HG03159 (cell line): ENCODE data around the gene ZNF549.
"Not testable (repeated sequence)": the region's sequence is repeated elsewhere in the genome, so short reads cannot be mapped to it uniquely, and the experiment has no call there.

Experiments
- ATAC-seq: cut with Tn5 transposase; IDR thresholded peaks from one replicate; pipeline ENCODE4 v1.9.1; 2021; ENCODE audit warnings: mild to moderate bottlenecking, moderate library complexity; ENCODE audit not compliant: unreplicated experiment

ZNF549 gene

DNA sequence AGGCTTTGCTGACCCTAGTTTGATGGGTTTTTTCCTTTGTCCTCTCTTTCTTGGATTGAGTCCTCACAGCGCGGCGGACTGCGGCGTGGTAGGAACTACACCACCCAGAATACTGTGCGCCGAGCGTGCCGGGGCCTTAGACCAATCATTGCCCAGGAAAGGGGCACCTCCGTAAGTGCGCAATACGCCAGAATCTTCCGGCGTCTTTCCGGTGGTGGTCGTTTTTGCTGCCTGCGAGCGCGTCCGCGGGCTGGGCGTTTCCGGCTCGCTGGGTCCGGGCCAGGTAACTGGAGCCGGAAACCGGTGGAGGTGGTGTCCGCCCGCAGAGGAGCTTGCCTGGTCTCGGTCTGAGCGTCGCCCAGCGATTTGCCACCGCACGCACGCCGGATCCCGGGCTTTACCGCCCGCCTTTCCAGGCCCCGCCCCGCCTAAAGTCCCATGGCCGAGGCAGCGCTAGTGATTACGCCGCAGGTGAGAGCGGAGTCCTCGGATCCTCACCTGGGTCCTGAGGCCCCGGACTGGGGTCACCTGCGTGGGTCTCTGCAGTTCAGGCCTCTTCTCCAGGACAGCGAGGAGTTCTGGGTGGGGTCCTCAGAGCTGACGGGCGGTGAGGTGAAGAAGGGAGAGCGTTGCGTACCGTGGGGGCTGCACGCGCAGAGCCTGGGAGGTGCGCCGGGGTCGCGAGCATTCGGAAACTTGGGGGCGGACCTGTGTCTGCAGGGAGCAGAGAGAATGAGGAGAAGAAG, at the start of gene ZNF549:
Gene ZNF549 (plus strand): TSS at position 221 of the 746 bp plus-strand sequence. CDS start 218 bp downstream, at position 439.
- peak; percentile 99 for ATAC-seq

DNA sequence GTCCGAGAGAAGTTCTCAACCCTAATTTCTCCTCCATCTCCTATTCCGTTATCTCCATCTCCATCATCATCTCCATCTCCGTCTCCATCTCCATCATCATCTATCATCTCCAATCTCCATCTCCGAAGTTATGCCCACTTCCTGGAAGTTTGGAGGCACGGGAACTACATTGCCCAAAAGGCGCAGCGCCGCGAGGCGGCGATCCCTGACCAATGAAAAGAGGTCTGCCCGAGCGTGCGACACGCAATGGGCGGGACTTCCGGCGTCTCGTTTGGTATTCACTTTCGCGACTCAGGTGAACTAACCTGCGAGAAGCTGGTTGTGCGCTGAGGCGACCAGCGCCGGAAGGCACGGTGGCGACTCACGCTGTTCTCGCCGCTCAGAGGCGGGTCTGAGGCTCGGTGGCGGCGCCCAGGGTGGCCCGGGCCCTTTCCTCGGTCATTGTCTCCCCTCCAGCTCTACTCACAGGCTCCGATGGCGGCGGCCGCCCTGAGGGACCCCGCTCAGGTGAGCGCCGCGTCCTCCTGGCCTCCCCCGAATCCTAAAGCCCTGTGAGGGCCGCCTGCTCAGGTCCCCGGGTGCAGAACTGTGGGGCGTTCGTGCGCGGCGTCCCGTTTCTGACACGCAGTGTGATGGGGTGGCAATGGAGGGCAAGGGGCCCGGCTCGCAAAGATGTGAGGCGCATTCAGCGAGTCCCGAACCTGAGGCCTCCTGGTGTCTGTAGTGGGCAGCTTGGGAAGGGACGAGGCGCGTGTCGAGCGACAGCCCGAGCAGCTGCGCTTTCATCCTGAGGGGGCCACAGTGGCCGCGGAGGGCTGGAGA, 39.5 kb upstream of the ZNF549 start, which contains the start of gene ZNF419:
Gene ZNF419 (plus strand): TSS at position 274 of the 822 bp plus-strand sequence. CDS start 201 bp downstream, at position 475.
- peak; percentile 92 for ATAC-seq

DNA sequence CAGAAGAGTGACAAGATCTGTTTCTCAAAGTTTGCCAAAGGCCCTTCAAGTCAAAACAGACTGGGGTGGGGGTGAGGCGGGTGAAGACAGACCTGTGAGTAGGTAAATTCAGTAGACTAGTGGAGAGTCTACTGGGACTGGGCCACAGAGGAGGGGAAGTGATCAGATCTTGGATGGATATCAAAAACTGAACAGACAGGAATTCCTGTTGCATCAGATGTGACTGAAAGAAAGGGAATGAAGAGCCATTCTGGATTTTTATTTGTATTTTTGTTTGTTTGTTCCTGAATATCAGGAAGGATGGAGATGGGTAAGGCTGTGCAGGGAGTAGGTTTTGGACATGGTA, 38.9 kb upstream of the ZNF549 start:
- not testable (repeated sequence) for ATAC-seq

DNA sequence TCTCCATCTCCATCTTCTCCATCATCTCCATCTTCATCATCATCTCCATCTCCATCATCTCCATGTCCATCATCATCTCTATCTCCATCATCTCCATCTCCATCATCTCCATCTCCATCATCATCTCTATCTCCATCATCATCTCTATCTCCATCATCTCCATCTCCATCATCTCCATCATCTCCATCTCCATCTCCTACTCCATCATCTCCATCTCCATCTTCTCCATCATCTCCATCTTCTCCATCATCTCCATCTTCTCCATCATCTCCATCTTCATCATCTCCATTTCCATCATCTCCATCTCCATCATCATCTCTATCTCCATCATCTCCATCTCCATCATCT, 27.9 kb upstream of the ZNF549 start:
- not testable (repeated sequence) for ATAC-seq

DNA sequence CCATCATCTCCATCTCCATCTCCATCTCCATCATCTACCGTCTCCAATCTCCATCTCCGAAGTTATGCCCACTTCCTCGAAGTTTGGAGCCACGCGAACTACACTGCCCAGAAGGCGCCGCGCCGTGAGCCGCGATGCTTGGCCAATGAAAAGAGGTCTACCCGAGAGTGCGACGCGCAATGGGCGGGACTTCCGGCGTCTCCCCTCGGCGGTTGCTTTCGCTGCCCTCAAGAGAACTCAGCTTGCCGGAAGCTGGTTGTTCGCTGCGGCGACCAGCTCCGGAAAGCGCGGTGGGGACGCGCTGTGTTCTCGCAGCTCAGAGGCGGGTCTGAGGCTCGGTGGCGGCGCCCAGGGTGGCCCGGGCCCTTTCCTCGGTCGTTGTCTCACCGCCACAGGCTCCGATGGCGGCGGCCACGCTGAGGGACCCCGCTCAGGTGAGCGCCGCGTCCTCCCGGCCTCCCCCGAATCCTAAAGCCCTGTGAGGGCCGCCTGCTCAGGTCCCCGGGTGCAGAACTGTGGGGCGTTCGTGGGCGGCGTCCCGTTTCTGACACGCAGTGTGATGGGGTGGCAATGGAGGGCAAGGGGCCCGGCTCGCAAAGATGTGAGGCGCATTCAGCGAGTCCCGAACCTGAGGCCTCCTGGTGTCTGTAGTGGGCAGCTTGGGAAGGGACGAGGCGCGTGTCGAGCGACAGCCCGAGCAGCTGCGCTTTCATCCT, 27.3 kb upstream of the ZNF549 start, which contains the start of gene ZNF773:
Gene ZNF773 (plus strand): TSS at position 259 of the 716 bp plus-strand sequence. CDS start 143 bp downstream, at position 402.
- peak; percentile 98 for ATAC-seq

DNA sequence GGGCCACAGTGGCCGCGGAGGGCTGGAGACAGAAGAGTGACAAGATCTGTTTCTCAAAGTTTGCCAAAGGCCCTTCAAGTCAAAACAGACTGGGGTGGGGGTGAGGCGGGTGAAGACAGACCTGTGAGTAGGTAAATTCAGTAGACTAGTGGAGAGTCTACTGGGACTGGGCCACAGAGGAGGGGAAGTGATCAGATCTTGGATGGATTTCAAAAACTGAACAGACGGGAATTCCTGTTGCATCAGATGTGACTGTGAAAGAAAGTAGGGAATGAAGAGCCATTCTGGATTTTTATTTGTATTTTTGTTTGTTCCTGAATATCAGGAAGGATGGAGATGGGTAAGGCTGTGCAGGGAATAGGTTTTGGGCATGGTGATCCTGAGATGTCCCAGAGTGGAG, 26.8 kb upstream of the ZNF549 start:
- not testable (repeated sequence) for ATAC-seq

DNA sequence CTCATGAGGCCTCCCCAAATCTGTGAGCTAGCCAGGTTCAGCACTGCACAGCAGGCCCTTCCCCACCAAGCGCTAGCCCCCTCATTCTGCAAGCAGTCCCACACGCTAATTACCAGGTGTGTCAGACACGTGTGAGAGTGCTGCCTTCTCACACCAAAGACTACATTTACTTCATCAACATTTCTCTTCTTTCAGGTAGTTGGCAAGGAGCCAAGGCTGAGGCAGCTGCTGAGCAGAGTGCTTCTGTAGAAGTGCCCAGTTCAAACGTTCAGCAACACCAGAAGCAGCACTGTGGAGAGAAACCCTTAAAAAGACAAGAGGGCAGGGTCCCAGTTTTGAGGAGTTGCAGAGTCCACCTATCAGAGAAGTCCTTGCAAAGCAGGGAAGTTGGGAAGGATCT, 21.0 kb upstream of the ZNF549 start:
- no peak for ATAC-seq

DNA sequence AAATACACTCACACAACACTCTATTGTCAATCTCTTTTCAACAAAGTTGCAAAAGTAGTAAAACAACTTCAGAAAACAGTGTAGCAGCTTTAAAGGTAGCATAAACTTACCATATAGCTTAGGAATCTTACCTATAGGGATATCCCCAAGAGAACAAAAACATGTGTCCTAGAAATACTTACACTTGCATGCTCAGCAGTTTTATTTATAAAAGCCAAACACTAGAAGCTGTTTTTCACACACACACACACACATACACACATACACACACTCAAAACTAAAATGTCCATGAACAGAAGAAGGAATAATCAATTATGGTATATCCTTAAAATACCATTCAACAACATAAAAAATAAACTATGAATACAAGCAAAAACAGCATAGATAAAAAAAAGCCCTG, 15.7 kb upstream of the ZNF549 start:
- no peak for ATAC-seq

DNA sequence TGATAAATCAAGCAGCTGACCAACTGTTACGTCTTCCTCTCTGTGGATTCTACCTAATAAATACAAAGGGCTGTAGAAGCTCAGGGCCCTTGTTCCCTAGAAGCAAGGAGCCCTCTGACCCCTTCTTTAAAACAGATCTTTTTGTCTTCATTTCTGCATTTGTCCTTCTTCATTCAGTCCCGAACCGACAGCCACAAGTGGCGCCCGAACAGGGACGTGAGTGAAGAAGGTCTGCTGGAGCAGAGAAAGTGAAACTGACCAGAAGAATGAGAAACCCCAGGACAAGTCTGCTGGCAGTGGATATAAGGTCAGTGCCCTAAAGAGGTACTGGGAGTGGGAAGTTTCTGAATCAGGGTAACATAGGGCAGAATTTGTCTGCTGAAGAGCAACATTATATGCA, 14.3 kb upstream of the ZNF549 start:
- no peak for ATAC-seq

DNA sequence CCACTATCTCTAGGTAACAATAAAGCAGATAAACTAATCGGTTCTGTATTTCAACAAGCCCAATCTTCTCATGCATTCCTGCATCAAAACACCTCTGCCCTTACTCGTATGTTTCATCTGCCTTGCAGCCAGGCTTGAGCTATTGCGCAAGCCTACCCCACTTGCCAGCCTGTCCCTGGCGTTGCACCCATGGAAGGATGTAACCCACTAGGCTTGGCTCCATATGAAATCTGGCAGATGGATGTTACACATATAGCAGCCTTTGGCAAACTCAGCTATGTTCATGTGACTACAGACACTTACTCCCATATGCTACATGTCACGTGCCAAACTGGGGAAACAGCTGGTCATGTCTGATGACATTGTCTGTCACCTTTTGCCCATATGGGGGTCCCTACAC, 11.9 kb upstream of the ZNF549 start:
- ATAC-seq, result no peak

DNA sequence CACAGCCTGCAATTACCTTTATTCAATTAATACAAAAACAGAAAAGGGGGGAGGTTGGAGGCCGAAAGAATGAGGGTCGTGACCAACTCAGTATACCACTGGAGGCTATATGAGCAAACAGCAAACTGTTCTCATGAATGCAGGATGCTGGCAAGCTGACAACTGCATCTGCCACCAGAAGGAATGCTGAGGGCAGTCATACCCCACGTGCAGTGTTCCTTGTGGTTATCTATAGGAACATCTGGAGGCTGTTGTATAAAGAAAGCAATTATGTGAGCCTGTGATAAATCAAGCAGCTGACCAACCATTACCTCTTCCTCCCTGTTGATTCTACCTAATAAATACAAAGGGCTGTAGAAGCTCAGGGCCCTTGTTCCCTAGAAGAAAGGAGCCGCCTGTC, 9.1 kb upstream of the ZNF549 start:
- not testable (repeated sequence) for ATAC-seq

DNA sequence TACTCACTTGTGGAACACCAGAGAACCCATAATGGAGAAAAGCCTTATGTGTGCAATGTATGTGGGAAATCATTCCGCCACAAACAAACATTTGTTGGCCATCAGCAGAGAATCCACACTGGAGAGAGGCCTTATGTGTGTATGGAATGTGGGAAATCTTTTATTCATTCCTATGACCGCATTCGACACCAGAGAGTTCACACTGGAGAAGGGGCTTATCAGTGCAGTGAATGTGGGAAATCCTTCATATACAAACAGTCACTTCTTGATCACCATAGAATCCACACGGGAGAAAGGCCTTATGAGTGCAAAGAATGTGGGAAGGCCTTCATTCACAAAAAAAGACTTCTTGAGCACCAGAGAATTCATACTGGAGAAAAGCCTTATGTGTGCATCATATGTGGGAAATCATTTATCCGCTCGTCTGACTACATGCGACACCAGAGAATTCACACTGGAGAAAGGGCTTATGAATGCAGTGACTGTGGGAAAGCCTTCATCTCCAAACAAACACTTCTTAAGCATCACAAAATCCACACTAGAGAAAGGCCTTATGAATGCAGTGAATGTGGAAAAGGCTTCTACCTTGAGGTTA, 10.9 kb downstream of the ZNF549 start:
- ATAC-seq, result no peak

DNA sequence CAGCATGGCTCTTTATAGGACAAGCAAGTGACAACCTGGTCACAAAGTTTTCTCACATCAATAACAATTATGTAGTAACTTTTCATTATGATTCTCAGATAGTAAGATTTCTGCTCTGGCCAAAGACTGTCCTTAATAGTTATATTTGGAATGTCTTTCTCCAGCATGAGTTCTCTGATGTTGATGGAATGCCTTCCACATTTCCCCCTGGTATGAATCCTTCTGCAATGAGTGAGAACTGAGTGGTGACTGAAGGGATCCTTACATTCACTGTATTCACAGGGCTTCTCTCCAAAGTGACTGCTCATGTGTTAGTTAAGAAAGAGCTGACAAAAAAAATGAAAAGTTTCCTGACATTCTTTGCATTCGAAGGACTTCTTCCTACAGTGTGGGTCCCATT, 19.4 kb downstream of the ZNF549 start:
- ATAC-seq, result no peak

DNA sequence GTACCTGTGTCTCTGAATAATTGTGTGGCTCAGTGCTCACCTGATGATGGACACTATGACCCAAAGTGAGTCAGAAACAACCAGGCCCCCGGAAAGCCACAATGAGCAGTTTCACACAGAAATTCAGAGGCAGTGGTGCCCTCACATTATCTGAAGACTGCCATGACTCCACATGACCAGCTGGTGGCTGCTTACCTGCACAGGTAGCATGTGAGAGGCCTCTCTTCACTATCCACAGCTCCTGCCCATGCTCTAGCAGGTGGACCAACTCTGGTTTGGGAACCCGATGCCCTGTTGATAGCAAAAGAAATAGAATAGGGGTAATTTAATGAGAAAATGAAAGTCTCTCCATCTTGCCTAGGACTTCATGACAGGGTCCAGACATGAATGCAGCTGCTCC, 25.3 kb downstream of the ZNF549 start:
- ATAC-seq, result no peak

DNA sequence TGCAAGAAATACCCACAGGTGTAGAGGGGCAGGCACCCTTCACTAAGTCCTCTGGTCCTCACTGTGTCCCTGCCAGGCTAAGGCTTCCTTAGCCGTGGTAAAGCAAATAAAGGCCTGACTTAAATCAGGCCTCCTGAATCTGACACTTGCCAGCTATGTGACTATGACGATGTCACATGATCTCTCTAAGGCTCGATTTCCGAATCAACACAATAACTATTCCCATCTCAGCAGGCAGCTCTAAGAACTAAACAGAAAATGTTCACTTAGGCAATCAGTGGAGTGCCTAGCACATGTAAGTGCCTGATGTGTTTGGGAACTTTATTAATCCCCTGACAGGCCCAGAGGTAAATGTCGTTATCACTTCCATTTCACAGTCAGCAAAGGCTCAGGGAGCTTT, 30.5 kb downstream of the ZNF549 start:
- ATAC-seq, result no peak

DNA sequence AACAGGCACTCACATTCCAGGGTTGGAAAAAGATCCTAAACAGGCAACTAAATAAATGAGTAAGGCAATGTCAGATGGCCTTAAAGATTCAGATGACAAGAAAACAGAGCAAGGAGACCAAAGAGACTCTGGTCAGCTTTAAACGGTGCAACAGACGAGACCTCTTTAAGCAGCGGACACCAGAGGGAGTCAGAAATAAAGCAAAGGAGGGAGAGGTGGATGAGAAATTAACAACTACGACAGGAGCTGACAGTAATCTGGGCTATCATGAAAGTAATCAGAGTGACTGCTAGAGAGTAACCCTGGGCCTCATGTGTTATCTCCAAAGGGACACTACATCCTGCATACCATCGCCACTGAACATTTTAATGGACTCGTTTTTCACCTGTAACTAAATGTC, 31.4 kb downstream of the ZNF549 start:
- no peak for ATAC-seq

DNA sequence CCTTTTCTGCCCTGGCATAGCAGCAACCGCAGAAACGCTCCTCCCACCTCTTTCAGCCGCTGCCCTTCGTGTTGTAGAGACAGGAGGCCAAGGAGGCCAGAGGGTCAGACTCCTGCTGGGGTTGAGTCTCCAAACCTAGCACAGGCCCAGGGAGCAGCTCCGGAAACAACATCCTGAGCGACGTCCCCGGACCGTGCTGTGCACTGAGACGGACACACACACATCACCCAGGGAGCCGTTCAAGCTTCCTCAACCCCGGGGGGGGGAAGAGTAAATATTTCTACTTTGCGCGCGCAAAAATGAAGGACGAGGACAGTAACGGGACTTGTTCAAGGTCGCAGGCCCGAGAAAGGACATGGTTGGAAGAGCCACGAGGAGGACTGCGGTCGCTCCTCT, 31.9 kb downstream of the ZNF549 start:
- no peak for ATAC-seq

DNA sequence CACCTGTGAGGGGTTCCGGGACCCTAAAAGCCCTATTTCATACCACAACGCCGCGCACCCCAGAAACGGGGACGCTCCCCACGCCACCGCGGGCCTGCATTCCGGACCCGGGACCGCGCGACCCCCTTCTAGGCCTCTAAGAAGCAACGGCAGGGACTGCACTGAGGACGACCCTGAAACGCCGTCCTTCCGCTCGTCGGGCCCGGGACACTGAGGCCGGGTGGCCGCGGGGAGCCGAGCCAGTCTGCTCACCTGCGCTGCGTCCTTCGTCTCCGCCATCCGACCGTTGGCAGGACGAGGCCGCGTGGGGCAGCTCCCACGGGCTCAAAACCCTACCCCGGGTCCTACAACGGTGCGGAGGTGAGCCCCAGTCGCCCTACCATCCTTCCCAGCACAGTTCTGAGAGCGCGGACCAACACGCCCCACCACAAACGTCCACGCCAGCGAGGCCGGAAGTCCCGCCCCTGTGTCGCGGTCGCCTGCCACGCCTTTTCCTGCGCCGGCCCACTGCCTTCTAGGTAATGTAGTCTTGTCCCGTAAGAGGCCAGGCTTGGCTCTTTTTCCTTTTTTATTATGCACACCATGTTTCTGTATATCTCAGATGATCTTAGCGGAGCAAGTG, 32.4 kb downstream of the ZNF549 start, which contains the start of gene ZNF550:
Gene ZNF550 (minus strand): TSS at position 460 of the 622 bp plus-strand sequence. CDS start 181 bp downstream, at position 279.
- peak; percentile 93 for ATAC-seq

DNA sequence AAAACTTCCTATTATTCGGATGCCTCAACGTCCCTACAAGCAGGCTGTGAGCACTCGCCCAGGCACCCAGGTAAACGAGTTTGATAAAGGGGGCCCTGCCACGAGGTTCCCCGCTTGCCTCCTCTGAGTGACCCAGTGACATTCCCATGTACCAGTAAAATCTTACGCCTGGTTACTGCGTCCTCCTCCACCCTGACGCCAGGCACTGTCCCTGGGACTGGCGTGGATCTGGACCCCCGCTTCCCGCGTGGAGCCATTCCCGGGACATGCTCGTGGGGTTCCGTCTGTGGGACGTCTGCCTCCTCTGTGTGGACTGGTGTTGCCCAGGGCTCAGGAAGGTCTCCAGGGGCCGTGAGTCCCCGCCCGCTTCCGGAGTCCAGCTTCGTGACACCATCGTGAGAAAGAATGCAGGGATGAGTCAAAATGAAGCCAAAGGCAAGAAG, 32.9 kb downstream of the ZNF549 start:
- peak; percentile 11 for ATAC-seq

DNA sequence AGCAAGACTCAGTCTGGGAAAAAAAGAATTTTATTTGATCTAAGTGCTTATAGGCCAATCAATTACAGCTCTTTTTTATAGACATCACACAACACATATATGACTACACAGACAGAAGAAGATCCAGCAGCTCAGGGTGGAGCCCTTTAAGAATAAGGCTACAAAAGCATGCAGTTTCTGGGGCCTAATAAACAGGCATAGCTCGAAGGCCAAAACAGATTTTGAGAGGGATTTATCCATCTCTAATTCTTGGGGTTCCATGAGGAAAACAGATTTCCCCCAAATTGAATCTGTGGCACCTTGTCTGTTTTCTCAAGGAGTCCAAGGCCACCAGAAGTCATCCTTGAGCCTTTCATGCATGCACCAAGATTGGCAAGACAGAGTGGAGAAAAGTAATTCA, 36.4 kb downstream of the ZNF549 start:
- ATAC-seq, result no peak
